Esophagus muscularis mucosa (tissue), 4 donors: ENCODE measurements around the gene NFIB. TPM values are rescaled to one million over a fixed set of nuclear protein-coding genes. Genes with fewer than 3 reads are reported as not detected.

Source experiments
- DNase-seq: peaks from one replicate; pipeline ENCODE4 v3.0.0-alpha.2; 2017; ENCODE audit errors: extremely low spot score
- H3K27ac ChIP-seq, 4 donors: fragments of 200-600 bp; sonication (generic); replicated peaks in 1 of 4; 1 replicate in 3 of 4; 2 replicates in 1 of 4; pipeline ENCODE4 v1.5.1; 2016 to 2019; ENCODE audit warnings: mild to moderate bottlenecking in 1 of 4
- H3K27me3 ChIP-seq, 4 donors: fragments of 200-600 bp; sonication (generic); one replicate each; pipeline versions ENCODE4 v1.5.1 to v1.6.0; 2016 to 2019
- H3K36me3 ChIP-seq, 4 donors: fragments of 200-600 bp; sonication (generic); one replicate each; pipeline ENCODE4 v1.5.1; 2016 to 2019
- H3K4me1 ChIP-seq, 4 donors: fragments of 200-600 bp; sonication (generic); one replicate each; pipeline ENCODE4 v1.5.1; 2016 to 2019
- H3K4me3 ChIP-seq, 4 donors: fragments of 200-600 bp; sonication (generic); 1 replicate in 2 of 4; 2 replicates in 2 of 4; pipeline ENCODE4 v1.5.1; 2016 to 2019; ENCODE audit warnings: mild to moderate bottlenecking in 4 of 4, moderate library complexity in 1 of 4
- H3K9me3 ChIP-seq, 4 donors: fragments of 200-600 bp; sonication (generic); 1 replicate in 3 of 4; 2 replicates in 1 of 4; pipeline ENCODE4 v1.5.1; 2016 to 2019
- CTCF ChIP-seq, 3 experiments: fragments of 200-600 bp in 2 of 3; fragments of 450-650 bp in 1 of 3; sonication (generic) in 2 of 3; IDR thresholded peaks; one replicate each; pipeline ENCODE4 v1.5.1; 2017 to 2019; ENCODE audit warnings: antibody characterized with exemption in 3 of 3, mild to moderate bottlenecking in 2 of 3, moderate library complexity in 1 of 3
- EP300 ChIP-seq: sonication (generic); formaldehyde crosslinking; IDR thresholded peaks from one replicate; pipeline ENCODE4 v1.6.1; 2017; ENCODE audit warnings: antibody characterized with exemption
- POLR2A ChIP-seq: fragments of 450-650 bp; IDR thresholded peaks from one replicate; pipeline ENCODE4 v1.6.1; 2017; ENCODE audit warnings: antibody characterized with exemption, moderate library complexity, mild to moderate bottlenecking, low read depth
- POLR2AphosphoS5 ChIP-seq, 2 donors: sonication (generic); formaldehyde crosslinking; IDR thresholded peaks; one replicate each; pipeline ENCODE4 v1.6.1; 2017; ENCODE audit warnings: antibody characterized with exemption in 2 of 2
- WGBS: methylation state at CpG from one replicate; pipeline ENCODE4 v1.1.5; 2018; 5-methylcytosine and 5-hydroxymethylcytosine counted together
- intact Hi-C: fragments of 100-400 bp; cut with DNase I; formaldehyde crosslinking; loops from one replicate; pipeline ENCODE4 v1.15.1; 2023
- total RNA-seq, 4 donors: library from RNA; depleted of rRNA; stranded (reverse); fragments of >200 nt; gene quantifications; one replicate each; pipeline versions ENCODE4 v1.1.0 to v1.2.1, GENCODE V29; 2016

NFIB gene
- total RNA-seq, 4 donors from 2014 or later: 38.1 to 64.4 (median 55.8) TPM

GRCh38 chr9:14147738-14148137 is 166.2 kb downstream of the NFIB start:
- Histone ChIP-seq H3K27me3 (no peaks in the 10 kb centered on the region), H3K4me1 (peaks cover 5 to 14% (median 6%) of the 10 kb centered on the region in 4 donors), H3K27ac (no peak overlapping the region), H3K4me3 (no peak overlapping the region), H3K36me3 (peaks cover 0 to 7% (median 1%) of the 10 kb centered on the region in 4 donors), H3K9me3 (no peaks in the 10 kb centered on the region)
- DNase-seq: no peak
- no peak for TF ChIP-seq POLR2A
- no peak for TF ChIP-seq POLR2AphosphoS5 (IDR thresholded peaks at IDR 0.05)
- no peak for TF ChIP-seq CTCF (IDR thresholded peaks at IDR 0.05)
- no peak for TF ChIP-seq EP300
- intact Hi-C loops: no loop called here
- 95% methylated on average over 1 of the region's 1 CpG for WGBS

GRCh38 chr9:14146201-14146874 is 167.6 kb downstream of the NFIB start:
- intact Hi-C loops: no loop called here
- TF ChIP-seq EP300: no peak
- Histone ChIP-seq H3K4me3 (no peak overlapping the region), H3K4me1 (peaks cover 0 to 5% (median under 1%) of the 10 kb centered on the region in 4 donors), H3K9me3 (no peaks in the 10 kb centered on the region), H3K36me3 (peaks cover 0 to 7% (median 1%) of the 10 kb centered on the region in 4 donors), H3K27ac (no peak overlapping the region), H3K27me3 (no peaks in the 10 kb centered on the region)
- no peak for DNase-seq
- WGBS: 92% methylated on average over 8 of the region's 8 CpGs

- H3K9me3 ChIP-seq: no peaks in the 10 kb centered on the region
These were observed 169.7 kb downstream of the NFIB start for GRCh38 chr9:14144215-14144614.

GRCh38 chr9:14141699-14142098 is 172.2 kb downstream of the NFIB start:
- no peak for DNase-seq
- Histone ChIP-seq H3K4me1 (peaks cover 0 to 6% (median 5%) of the 10 kb centered on the region in 4 donors), H3K9me3 (no peaks in the 10 kb centered on the region), H3K4me3 (no peak overlapping the region), H3K27me3 (no peaks in the 10 kb centered on the region), H3K36me3 (peaks cover 0 to 7% (median 1%) of the 10 kb centered on the region in 4 donors), H3K27ac (no peak overlapping the region)
- TF ChIP-seq CTCF (IDR thresholded peaks at IDR 0.05) (no peak), EP300 (no peak), POLR2A (no peak), POLR2AphosphoS5 (IDR thresholded peaks at IDR 0.05) (no peak)
- intact Hi-C loops: no loop called here
- WGBS: 73% methylated on average over 2 of the region's 2 CpGs

More at GRCh38 chr9:14144215-14144614, 169.7 kb downstream of the NFIB start:
- Histone ChIP-seq H3K27ac (no peak overlapping the region), H3K27me3 (no peaks in the 10 kb centered on the region), H3K4me3 (no peak overlapping the region), H3K4me1 (peaks cover 0 to 5% (median 0%) of the 10 kb centered on the region in 4 donors), H3K36me3 (peaks cover 0 to 7% (median 1%) of the 10 kb centered on the region in 4 donors)
- TF ChIP-seq POLR2A: no peak
- TF ChIP-seq POLR2AphosphoS5 (IDR thresholded peaks at IDR 0.05): no peak
- TF ChIP-seq CTCF (IDR thresholded peaks at IDR 0.05): no peak
- TF ChIP-seq EP300: no peak
- WGBS: 77% methylated on average over 3 of the region's 3 CpGs
- intact Hi-C loops: no loop called here
- DNase-seq: no peak

- no peak overlapping the region for H3K27ac ChIP-seq
- H3K36me3 ChIP-seq: peaks cover 0 to 7% (median 0%) of the 10 kb centered on the region in 4 donors
- intact Hi-C loops: no loop called here
- no peak overlapping the region for H3K4me3 ChIP-seq
- H3K9me3 ChIP-seq: no peaks in the 10 kb centered on the region
- DNase-seq: no peak
- peaks cover 0 to 6% (median 5%) of the 10 kb centered on the region in 4 donors for H3K4me1 ChIP-seq
- TF ChIP-seq EP300 (no peak), POLR2AphosphoS5 (IDR thresholded peaks at IDR 0.05) (no peak), POLR2A (no peak), CTCF (IDR thresholded peaks at IDR 0.05) (no peak)
- H3K27me3 ChIP-seq: no peaks in the 10 kb centered on the region
These were observed 173.7 kb downstream of the NFIB start for GRCh38 chr9:14140096-14140697.
